Gastrocnemius medialis (tissue), 4 donors: ENCODE measurements around the gene PSMD13. TPM values are rescaled to one million over a fixed set of nuclear protein-coding genes. Genes with fewer than 3 reads are reported as not detected.

Source experiments
- ATAC-seq, 2 donors: fragments of 150-250 bp; one replicate each; pipeline ENCODE4 v1.9.1; 2016
- DNase-seq, 2 donors: peaks; one replicate each; pipeline ENCODE4 v3.0.0-alpha.2; 2019
- H3K27ac ChIP-seq, 4 donors: fragments of 200-600 bp; sonication (generic); 1 replicate in 1 of 4; 2 replicates in 3 of 4; pipeline ENCODE4 v1.5.1; 2016 to 2018; ENCODE audit warnings: mild to moderate bottlenecking in 2 of 4, moderate library complexity in 1 of 4
- H3K27me3 ChIP-seq, 3 donors: fragments of 200-600 bp; sonication (generic) in 2 of 3; 1 replicate in 1 of 3; 2 replicates in 2 of 3; pipeline versions ENCODE4 v1.5.1 to v1.6.0; 2016 to 2019; ENCODE audit warnings: mild to moderate bottlenecking in 1 of 3, moderate library complexity in 1 of 3
- H3K36me3 ChIP-seq, 2 donors: fragments of 200-600 bp; sonication (generic) in 1 of 2; one replicate each; pipeline ENCODE4 v1.5.1; 2017 to 2018
- H3K4me1 ChIP-seq, 2 donors: fragments of 200-600 bp; sonication (generic) in 1 of 2; one replicate each; pipeline ENCODE4 v1.5.1; 2016 to 2017; ENCODE audit warnings: mild to moderate bottlenecking in 2 of 2
- H3K4me3 ChIP-seq, 4 donors: fragments of 200-600 bp; sonication (generic) in 3 of 4; 1 replicate in 1 of 4; 2 replicates in 3 of 4; pipeline ENCODE4 v1.5.1; 2016 to 2019; ENCODE audit warnings: mild to moderate bottlenecking in 2 of 4
- H3K9me3 ChIP-seq, 3 donors: fragments of 200-600 bp; sonication (generic) in 2 of 3; 1 replicate in 1 of 3; 2 replicates in 2 of 3; pipeline ENCODE4 v1.5.1; 2016 to 2019
- POLR2A ChIP-seq, 2 donors: fragments of 450-650 bp; IDR thresholded peaks; one replicate each; pipeline ENCODE4 v1.6.1; 2017; ENCODE audit warnings: antibody characterized with exemption in 2 of 2, mild to moderate bottlenecking in 2 of 2, moderate library complexity in 2 of 2
- in situ Hi-C, 4 donors: fragments of 200-750 bp; cut with MboI; loops; one replicate each; pipeline versions ENCODE4 v1.15.0 to v1.8.0; 2017; ENCODE audit warnings: low sequenced_read_pairs in 4 of 4
- intact Hi-C: fragments of 100-400 bp; cut with DNase I; formaldehyde crosslinking; loops from one replicate; pipeline ENCODE4 v1.15.1; 2023; ENCODE audit warnings: low total_unique reads
- total RNA-seq, 4 donors: library from RNA; depleted of rRNA; stranded (reverse); fragments of >200 nt; gene quantifications; one replicate each; pipeline versions ENCODE4 v1.1.0 to v1.2.3, GENCODE V29; 2016
- TF ChIP-seq, protein P1 (sequence below), 5 experiments: fragments of 450-650 bp in 3 of 5; fragments of 200-600 bp in 2 of 5; sonication (generic) in 2 of 5; IDR thresholded peaks in 4 of 5; conservative IDR thresholded peaks in 1 of 5; 1 replicate in 4 of 5; 2 replicates in 1 of 5; pipeline ENCODE4 v1.5.1; 2016 to 2019; ENCODE audit warnings: antibody characterized with exemption in 5 of 5, mild to moderate bottlenecking in 3 of 5, moderate library complexity in 3 of 5

The PSMD13 gene
- total RNA-seq, 4 donors from 2014 or later = 128 to 189 (median 163) TPM

DNA sequence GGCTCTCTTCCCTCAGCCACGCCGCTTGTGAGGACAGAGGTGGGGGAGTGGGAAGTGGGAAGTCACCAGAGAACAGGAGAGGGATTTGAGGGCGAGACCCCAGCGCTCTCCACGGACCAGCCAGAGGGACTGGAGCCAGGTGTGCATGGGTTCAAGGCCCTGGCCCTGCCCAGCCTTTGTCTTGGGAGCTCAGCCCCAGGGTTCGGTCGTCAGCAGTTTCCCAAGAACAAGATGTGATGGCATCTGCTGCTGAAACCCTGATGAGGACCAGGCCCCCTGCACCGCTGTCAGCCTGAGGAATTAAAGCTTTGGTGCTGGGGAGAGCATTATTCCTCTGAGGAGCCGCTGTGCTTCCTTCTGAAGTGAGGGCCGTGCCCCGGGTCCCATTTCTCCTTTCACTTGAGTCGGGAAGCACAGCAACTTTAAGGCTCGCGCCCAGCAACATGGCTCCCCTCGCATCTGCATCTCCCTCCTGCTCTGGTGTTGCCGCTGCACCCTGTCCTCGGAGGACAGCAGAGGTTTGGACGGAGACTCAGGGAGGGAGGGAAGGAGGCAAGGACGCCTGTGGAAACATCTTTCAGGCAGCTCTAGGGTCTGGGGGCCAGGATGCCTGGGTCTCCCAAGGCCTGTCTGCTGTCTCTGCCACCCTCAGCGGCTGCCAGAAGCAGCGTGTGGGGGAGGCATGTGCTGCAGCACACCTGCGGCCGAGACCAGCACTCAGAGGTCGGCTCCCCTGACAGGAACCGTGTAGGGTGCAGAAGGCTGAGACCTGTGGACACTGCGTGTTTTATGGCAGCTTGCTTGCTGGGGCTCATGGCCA, 58.8 kb downstream of the PSMD13 start:
- intact Hi-C loops (no loop called here), in situ Hi-C loops (no loop called here)

DNA sequence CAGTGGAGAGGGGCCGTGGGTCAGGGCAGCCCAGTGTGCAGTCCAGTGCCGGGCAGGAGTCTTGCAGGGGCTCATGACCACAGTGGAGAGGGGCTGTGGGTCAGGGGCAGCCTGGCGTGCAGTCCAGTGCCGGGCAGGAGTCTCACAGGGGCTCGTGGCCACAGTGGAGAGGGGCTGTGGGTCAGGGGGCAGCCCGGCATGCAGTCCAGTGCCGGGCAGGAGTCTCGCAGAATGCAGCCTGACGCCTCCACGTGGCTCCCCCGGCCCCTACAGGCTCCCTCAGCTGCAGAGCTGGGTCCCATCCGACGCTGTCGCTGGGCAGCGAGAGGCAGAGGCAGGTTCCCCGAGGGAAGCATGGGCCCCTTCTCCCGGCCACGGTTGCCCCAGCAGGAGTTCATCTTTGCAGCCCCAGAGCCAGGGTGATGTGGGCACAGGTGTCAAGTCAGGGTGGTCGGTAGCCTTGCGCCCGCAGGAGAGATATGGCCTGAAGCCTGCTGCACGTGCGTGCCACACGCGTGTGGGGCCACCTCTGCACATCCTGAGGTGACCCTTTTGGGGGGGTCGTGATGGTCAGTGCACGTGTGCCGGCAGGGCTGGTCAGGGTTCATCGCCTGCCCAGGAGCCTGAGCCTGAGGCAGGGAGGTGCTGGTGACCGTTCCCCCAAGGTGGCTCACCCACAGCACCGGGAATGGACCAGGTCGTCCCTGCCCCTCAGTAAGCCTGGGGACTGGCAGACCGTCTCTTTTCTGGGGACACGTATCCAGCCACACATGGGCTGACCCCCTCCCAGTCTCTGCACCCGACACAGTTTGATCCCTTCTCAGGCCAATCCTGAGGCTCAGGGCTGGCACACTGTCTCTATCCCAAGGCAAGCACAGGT, 59.6 kb downstream of the PSMD13 start:
- DNase-seq (no peak), ATAC-seq (no peak)
- H3K27ac ChIP-seq = no peak overlapping the region
- H3K9me3 ChIP-seq = no peaks in the 10 kb centered on the region
- intact Hi-C loops = no loop called here
- H3K4me3 ChIP-seq = no peak overlapping the region
- H3K4me1 ChIP-seq = no peaks in the 10 kb centered on the region
- in situ Hi-C loops = no loop called here
- no peak for TF ChIP-seq POLR2A (IDR thresholded peaks at IDR 0.05)
- TF ChIP-seq, protein P1, sequence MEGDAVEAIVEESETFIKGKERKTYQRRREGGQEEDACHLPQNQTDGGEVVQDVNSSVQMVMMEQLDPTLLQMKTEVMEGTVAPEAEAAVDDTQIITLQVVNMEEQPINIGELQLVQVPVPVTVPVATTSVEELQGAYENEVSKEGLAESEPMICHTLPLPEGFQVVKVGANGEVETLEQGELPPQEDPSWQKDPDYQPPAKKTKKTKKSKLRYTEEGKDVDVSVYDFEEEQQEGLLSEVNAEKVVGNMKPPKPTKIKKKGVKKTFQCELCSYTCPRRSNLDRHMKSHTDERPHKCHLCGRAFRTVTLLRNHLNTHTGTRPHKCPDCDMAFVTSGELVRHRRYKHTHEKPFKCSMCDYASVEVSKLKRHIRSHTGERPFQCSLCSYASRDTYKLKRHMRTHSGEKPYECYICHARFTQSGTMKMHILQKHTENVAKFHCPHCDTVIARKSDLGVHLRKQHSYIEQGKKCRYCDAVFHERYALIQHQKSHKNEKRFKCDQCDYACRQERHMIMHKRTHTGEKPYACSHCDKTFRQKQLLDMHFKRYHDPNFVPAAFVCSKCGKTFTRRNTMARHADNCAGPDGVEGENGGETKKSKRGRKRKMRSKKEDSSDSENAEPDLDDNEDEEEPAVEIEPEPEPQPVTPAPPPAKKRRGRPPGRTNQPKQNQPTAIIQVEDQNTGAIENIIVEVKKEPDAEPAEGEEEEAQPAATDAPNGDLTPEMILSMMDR (IDR thresholded peaks at IDR 0.05 in 4 of 5, conservative IDR thresholded peaks at IDR 0.05 in 1 of 5) = no peak
- H3K27me3 ChIP-seq = peaks cover 0 to 27% (median 23%) of the 10 kb centered on the region in 3 donors
- no peaks in the 10 kb centered on the region for H3K36me3 ChIP-seq

More for the DNA sequence above, 58.8 kb downstream of the PSMD13 start:
- peaks cover 0 to 25% (median 23%) of the 10 kb centered on the region in 3 donors for H3K27me3 ChIP-seq
- no peaks in the 10 kb centered on the region for H3K36me3 ChIP-seq
- DNase-seq (no peak), ATAC-seq (no peak)
- H3K9me3 ChIP-seq = no peaks in the 10 kb centered on the region
- no peak overlapping the region for H3K4me3 ChIP-seq
- no peak for TF ChIP-seq POLR2A (IDR thresholded peaks at IDR 0.05)
- TF ChIP-seq, protein P1 (IDR thresholded peaks at IDR 0.05 in 4 of 5, conservative IDR thresholded peaks at IDR 0.05 in 1 of 5) = no peak
- H3K4me1 ChIP-seq = no peaks in the 10 kb centered on the region
- H3K27ac ChIP-seq = no peak overlapping the region

DNA sequence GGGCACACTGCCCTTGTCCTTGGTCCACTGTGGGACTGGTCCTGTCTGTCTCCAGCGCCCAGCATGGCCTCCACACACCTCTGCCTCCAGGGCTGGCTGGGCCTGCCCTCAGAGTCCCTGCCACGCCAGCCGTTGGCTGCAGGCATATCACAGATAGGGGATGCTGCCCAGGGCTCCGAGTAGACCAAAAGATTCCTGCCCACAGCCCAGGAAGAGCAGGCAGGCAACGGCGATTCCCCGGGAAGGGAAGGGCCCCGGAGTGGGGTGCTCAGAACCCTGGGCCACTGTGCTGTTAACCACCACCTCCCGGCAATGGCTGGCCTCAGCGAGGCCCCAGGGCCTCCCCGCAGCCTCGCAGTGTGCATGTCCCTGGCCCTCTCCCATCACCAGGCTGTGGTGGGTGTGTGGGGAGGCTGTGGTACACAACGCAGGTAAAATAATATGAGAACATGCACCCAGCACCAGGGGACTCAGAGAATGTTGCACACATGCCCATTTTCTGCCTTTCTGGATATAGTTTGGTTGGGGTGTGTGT, 60.3 kb downstream of the PSMD13 start:
- DNase-seq (no peak), ATAC-seq (no peak)
- H3K27me3 ChIP-seq = peaks cover 0 to 27% (median 23%) of the 10 kb centered on the region in 3 donors
- intact Hi-C loops = no loop called here
- H3K9me3 ChIP-seq = no peaks in the 10 kb centered on the region
- H3K4me3 ChIP-seq = no peak overlapping the region
- no peaks in the 10 kb centered on the region for H3K36me3 ChIP-seq
- in situ Hi-C loops = no loop called here
- TF ChIP-seq POLR2A (IDR thresholded peaks at IDR 0.05) = no peak
- TF ChIP-seq, protein P1 (IDR thresholded peaks at IDR 0.05 in 4 of 5, conservative IDR thresholded peaks at IDR 0.05 in 1 of 5) = no peak
- H3K4me1 ChIP-seq = no peaks in the 10 kb centered on the region
- H3K27ac ChIP-seq = no peak overlapping the region

DNA sequence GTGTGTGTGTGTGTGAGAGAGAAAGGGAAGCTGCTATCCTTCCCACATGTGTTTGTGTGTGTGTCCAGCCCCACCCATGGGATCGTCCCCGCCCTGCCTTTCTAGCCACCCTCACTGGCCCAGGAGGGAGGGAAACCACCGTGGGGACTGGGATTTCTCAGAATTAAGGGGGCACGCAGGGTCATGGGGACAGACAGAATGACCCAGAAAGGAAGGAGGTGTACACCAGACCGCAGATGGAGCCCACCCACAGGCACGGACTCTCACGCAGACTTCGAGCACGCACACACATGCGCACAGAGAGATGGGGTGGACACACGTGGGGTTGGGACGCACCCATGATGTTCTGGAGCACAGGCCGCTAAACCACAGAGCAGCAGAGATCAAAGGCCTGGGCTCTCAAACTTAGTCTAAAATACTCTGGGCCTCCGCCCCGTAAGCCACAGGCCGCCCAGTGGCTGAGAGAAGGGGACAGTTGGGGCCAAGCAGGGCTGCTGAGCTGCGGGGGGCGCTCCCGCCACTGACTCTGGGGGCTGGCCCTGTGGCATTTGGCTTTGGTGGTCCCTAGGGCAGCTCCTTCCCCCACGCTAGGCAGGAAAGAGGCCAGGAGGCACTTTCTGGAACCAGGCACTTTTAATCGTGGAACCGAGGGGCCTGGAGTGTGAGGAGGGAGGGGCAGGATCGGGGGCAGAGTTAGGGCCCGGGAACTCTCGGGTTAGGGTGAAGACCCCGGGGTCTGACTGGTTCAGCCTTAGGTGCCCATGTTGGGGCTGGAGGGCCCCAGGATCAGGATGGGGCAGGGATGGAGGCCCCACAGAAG, 61.0 kb downstream of the PSMD13 start:
- no peak overlapping the region for H3K4me3 ChIP-seq
- peaks cover 0 to 27% (median 26%) of the 10 kb centered on the region in 3 donors for H3K27me3 ChIP-seq
- ATAC-seq (no peak), DNase-seq (no peak)
- H3K36me3 ChIP-seq = no peaks in the 10 kb centered on the region
- intact Hi-C loops = no loop called here
- no peaks in the 10 kb centered on the region for H3K4me1 ChIP-seq
- TF ChIP-seq, protein P1 (IDR thresholded peaks at IDR 0.05 in 4 of 5, conservative IDR thresholded peaks at IDR 0.05 in 1 of 5) = no peak
- TF ChIP-seq POLR2A (IDR thresholded peaks at IDR 0.05) = no peak
- in situ Hi-C loops = no loop called here
- no peaks in the 10 kb centered on the region for H3K9me3 ChIP-seq
- no peak overlapping the region for H3K27ac ChIP-seq
